GOT3 (cell line): ENCODE results near the gene PGAM5.
"Not testable (repeated sequence)": the region's sequence is repeated elsewhere in the genome, so short reads cannot be mapped to it uniquely, and the experiment has no call there.

Experiments
- DNase-seq: peaks from one replicate; lab custom pipeline; 2025; ENCODE audit warnings: mixed read lengths; lab: John Stamatoyannopoulos, UW

The PGAM5 gene

GRCh38 chr12:132689227-132689626 is 21.4 kb upstream of the PGAM5 start:
- no peak for DNase-seq

GRCh38 chr12:132690112-132690511 is 20.5 kb upstream of the PGAM5 start:
- no peak for DNase-seq

DNA sequence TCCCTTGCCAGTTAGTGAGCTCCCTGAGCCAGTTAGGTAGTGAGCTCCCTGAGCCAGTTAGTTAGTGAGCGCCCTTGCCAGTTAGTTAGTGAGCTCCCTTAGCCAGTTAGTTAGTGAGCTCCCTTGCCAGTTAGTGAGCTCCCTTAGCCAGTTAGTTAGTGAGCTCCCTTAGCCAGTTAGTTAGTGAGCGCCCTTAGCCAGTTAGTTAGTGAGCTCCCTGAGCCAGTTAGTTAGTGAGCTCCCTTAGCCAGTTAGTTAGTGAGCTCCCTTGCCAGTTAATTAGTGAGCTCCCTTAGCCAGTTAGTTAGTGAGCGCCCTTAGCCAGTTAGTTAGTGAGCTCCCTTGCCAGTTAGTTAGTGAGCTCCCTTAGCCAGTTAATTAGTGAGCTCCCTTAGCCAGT is 18.6 kb upstream of the PGAM5 start:
- DNase-seq = not testable (repeated sequence)

GRCh38 chr12:132694888-132695287 is 15.8 kb upstream of the PGAM5 start:
- not testable (repeated sequence) for DNase-seq

- DNase-seq = no peak
These were observed 15.2 kb upstream of the PGAM5 start for GRCh38 chr12:132695431-132695830.

DNA sequence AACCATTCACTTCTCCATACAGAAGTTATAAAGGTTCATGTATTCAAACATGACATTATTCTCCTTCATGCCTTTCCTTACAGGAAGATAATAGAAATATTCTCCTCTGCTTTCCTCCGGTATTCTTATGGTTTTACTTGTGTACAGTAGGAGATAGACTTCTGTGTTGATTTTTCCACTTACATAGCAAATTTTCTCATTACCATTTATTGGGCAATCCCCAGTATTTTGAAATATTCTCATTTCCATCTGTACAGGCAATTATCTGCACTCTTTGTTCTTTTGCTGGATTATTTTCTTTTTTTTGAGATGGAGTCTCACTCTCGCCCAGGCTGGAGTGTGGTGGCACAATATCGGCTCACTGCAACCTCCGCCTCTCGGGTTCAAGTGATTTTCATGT is 12.3 kb upstream of the PGAM5 start:
- no peak for DNase-seq

- DNase-seq = no peak
These were observed 10.3 kb upstream of the PGAM5 start for GRCh38 chr12:132700212-132700822.

GRCh38 chr12:132702640-132703039 is 8.0 kb upstream of the PGAM5 start:
- DNase-seq = no peak

- no peak for DNase-seq
These were observed 7.0 kb upstream of the PGAM5 start for GRCh38 chr12:132703641-132704040.

DNA sequence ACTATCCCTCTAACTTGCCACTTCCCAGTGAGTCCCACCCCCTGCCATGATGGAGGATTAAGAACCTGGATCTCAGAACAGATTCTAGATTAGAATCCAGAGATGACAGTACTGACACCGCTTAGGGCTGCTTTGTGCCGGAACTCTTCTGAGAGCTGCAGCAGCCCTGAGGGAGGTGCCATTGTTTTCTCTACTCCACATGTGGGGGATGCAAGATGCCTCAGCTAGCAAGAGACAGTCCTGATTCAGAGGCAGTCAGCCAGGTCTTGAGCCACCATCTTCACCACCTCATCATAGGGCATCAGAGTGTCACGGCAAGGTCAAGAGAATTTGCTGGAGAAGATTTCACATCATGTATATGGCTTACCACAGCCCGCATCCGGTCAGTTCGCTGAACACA is 3.4 kb upstream of the PGAM5 start:
- DNase-seq = no peak

GRCh38 chr12:132708150-132708549 is 2.5 kb upstream of the PGAM5 start:
- no peak for DNase-seq

GRCh38 chr12:132710043-132710404 is 618 bp upstream of the PGAM5 start:
- no peak for DNase-seq

- DNase-seq = no peak
These were observed 620 bp downstream of the PGAM5 start for GRCh38 chr12:132711080-132711843.

DNA sequence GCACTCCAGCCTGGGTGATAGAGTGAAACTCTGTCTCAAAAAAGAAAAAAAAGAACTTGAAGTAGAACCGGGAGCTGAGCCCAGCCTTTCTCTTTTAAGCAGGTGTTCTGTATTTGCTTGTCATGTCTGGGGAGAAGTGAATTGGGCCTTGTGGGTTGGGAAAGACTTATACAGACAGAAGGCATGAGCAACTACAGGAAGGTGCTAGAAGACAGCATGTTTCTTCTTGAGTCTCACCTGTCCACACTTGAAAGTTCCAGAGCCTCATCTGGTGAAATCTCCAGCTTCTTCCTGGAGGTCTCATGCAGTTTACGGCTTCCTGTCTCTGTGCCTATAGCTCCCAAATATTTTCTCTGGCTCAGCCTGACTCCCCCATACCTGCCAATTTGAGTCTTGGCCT is 2.5 kb downstream of the PGAM5 start:
- no peak for DNase-seq

DNA sequence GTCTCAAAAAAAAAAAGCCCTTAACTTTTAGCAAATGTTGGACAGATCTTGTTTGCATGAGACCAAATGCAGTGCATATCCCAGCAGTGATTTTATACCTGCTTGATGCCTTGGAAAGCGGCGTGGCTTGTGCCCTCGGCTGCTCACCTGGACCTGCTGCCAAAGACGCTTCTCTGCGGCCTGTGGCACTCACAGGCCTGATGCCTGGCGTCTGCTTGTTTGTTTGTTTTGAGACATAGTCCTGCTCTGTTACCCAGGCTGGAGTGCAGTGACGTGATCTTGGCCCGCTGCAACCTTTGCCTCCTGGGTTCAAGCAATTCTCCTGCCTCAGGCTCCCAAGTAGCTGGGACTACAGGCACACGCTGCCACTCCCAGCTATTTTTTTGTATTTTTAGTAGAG is 5.2 kb downstream of the PGAM5 start:
- no peak for DNase-seq

GRCh38 chr12:132716356-132716755 is 5.7 kb downstream of the PGAM5 start:
- no peak for DNase-seq

GRCh38 chr12:132717011-132717410 is 6.4 kb downstream of the PGAM5 start:
- DNase-seq = no peak

DNA sequence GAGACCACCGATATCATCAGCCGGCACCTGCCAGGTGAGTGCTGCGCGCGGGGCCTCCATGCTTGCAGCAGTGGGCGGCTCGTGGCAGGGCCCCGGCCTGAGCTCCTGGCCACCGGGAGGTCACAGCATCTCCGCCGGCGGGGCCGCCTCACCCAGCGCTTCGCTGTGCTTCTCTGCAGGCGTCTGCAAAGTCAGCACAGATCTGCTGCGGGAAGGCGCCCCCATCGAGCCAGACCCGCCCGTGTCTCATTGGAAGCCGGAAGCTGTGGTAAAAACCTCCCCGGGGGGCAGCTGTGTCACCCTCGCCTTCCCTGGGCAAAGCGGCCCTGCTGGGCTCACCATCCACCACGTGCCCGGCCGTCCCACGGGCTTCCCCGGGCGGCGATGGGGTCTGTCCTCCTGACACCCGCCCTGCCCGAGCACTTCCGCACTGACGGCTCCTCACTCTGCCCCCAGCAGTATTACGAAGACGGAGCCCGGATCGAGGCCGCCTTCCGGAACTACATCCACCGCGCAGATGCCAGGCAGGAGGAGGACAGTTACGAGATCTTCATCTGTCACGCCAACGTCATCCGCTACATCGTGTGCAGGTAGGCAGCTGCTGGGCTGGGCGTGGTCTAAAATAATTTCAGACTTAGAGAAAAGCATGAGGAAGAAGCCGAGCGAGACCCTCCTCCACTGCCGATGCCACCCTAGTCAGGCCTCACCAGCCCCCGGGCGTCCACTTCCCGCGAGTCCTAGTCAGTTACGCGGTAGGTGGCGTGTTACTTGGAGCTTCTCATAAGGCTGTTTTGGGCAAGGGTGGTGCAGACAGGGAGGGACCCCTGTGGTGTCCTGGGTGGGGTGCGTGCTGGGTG is 7.1 kb downstream of the PGAM5 start:
- DNase-seq = no peak

DNA sequence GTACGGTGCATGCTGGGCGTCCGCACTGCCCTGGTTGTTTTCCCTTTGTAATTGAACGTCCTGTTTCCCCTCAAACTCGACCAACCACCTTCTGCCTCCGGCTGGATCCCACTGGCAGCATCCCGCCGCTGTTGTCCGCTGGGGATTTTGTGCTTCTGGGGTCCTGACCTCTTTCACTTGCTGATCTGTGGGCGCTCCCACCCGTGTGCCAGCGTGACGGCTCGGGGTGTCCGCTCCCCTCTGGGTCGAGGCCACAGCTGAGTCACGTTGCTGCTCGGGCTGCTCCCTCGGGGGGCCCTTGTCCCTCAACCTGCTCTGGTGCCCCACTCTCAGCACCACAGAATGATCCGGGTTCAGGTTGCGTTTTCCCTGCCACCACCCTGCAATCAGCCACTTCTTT is 8.0 kb downstream of the PGAM5 start:
- no peak for DNase-seq

GRCh38 chr12:132719141-132719953 is 8.7 kb downstream of the PGAM5 start:
- no peak for DNase-seq

DNA sequence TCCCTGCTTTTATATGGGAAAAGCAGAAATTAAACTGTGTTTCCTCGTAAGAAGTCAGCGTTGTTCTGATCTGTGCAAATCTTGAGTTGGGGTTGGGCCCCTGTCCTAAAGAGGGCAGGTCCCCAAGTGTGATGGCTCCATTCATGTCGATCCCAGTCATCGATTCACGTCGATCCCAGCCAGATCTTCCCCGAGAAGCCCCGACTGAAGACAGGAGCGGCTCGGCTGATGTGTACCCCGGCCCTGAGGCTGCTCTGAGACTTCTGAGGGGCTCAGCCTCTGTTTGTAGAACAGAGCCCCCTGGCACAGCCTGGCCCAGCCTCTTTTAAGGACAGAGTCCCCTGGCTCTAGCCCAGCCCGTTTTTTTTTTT is 9.3 kb downstream of the PGAM5 start:
- DNase-seq = no peak
